SH-SY5Y (cell line): ENCODE measurements around the gene NR5A2.

ENCODE experiments used
- GATA2 ChIP-seq: IDR thresholded peaks from 2 replicates; pipeline ENCODE4 v1.6.1; 2011; ENCODE audit warnings: mild to moderate bottlenecking, low read depth, low read length
- GATA3 ChIP-seq: IDR thresholded peaks from 2 replicates; pipeline ENCODE4 v1.6.1; 2011; ENCODE audit warnings: low read depth, mild to moderate bottlenecking, low read length, moderate library complexity

- TF ChIP-seq GATA2, result no peak
- no peak for TF ChIP-seq GATA3
Observed at GRCh38 chr1:200181861-200182260, 154.4 kb downstream of the NR5A2 start.
